Measurements from ENCODE around the gene MAB21L4.

Gene MAB21L4

DNA sequence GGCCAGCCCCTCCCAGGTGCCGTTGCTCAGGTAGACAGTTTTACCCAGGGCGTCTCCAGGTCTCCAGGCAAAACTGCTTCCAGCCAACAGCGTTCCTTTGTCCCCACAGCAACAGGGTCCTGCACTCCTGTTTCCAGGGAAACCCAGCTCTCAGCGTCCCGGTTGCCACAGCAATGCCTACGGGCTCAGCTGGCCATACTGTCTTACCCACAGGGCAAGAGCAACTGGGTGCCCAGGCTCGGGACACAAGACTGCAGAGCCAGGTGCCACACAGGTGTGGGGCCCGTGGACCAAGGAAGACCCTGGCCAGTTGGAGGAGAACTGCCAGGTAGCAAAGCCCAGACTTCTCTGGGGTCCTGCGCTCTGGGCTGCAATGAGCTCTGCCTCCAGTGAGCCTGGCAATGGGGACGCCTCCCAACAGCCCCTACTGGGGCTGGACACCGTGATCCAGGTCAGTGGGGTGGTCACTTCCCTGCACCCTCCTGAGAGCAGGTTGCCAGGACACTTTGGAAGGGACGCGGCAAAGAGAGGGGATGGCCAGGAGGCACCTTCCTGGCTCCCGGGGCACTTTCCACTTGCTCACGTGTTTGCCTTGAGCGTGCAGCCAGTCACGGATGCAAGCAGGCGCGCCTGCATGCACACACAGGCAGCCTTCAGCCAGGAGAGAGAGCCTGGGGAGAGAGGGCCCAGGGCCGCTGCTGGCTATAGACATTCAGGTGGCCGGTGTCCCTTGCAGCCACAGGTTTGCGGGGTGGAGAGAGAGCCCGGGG lies 10.4 kb upstream of the MAB21L4 start, which contains the start of gene CROCC2:
Gene CROCC2, plus strand, starts transcription at position 196 of the 770 bp plus-strand sequence. Its CDS starts 178 bp downstream, at position 374.
- H3K27ac ChIP-seq (ENCODE audit: low read depth, low read length) = no peak within 1 kb of the TSS
- no peaks in the 10 kb centered on the region for H3K9me3 ChIP-seq (ENCODE audit: control insufficient read depth, insufficient read depth, low read depth, low read length)
- H3K4me3 ChIP-seq (ENCODE audit: low read depth, low read length) = no peak within 1 kb of the TSS
- H3K4me1 ChIP-seq (ENCODE audit: control insufficient read depth, insufficient read depth, low read length) = no peaks in the 10 kb centered on the region
- H3K9ac ChIP-seq (ENCODE audit: low read length) = no peak within 1 kb of the TSS
- H3K27me3 ChIP-seq (ENCODE audit: control insufficient read depth, insufficient read depth, low read length) = peaks cover 20% of the 10 kb centered on the region; the same call in 1 of the 2 replicates
- no peaks in the 10 kb centered on the region for H3K36me3 ChIP-seq (ENCODE audit: control insufficient read depth, insufficient read depth, low read length)

DNA sequence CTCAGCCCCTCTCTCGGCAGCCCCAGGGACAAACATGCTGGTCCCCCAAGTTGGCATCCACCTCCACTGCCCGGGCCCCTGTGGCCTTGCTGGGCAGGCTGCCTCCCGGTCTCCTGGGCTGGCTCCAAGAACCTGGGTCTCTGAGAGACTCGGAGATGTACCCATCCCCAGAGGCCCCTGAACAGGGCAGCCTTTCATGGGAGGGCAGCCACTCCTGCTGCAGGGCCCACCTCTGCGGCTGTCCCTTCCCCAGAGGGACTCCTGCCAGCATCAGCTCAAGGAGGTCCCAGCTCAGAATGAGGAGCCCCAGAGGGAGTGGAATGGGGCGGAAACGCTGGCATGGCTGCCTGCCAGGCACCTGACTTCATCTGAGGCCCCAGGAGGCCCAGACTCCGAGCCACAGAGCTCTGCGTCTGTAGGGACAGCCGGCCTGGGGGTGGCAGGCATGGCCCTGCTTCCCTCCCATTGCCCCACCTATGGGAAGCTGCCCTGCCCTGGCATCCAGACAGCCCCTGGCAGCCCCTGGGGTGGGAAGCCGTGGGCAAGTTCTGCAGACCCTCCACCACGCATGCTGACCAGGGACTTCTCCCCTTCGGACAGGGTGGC lies 9.3 kb upstream of the MAB21L4 start:
- H3K4me3 ChIP-seq (ENCODE audit: low read depth, low read length) = no peak overlapping the region
- H3K9ac ChIP-seq (ENCODE audit: low read length) = no peak overlapping the region
- H3K27me3 ChIP-seq (ENCODE audit: control insufficient read depth, insufficient read depth, low read length) = peaks cover 20% of the 10 kb centered on the region; the same call in 1 of the 2 replicates
- no peaks in the 10 kb centered on the region for H3K4me1 ChIP-seq (ENCODE audit: control insufficient read depth, insufficient read depth, low read length)
- no peaks in the 10 kb centered on the region for H3K36me3 ChIP-seq (ENCODE audit: control insufficient read depth, insufficient read depth, low read length)
- 0 out of 2 replicates have a peak, but pooled peaks cover 5% of the 10 kb centered on the region for H3K9me3 ChIP-seq (ENCODE audit: control insufficient read depth, insufficient read depth, low read depth, low read length)
- H3K27ac ChIP-seq (ENCODE audit: low read depth, low read length) = no peak overlapping the region

DNA sequence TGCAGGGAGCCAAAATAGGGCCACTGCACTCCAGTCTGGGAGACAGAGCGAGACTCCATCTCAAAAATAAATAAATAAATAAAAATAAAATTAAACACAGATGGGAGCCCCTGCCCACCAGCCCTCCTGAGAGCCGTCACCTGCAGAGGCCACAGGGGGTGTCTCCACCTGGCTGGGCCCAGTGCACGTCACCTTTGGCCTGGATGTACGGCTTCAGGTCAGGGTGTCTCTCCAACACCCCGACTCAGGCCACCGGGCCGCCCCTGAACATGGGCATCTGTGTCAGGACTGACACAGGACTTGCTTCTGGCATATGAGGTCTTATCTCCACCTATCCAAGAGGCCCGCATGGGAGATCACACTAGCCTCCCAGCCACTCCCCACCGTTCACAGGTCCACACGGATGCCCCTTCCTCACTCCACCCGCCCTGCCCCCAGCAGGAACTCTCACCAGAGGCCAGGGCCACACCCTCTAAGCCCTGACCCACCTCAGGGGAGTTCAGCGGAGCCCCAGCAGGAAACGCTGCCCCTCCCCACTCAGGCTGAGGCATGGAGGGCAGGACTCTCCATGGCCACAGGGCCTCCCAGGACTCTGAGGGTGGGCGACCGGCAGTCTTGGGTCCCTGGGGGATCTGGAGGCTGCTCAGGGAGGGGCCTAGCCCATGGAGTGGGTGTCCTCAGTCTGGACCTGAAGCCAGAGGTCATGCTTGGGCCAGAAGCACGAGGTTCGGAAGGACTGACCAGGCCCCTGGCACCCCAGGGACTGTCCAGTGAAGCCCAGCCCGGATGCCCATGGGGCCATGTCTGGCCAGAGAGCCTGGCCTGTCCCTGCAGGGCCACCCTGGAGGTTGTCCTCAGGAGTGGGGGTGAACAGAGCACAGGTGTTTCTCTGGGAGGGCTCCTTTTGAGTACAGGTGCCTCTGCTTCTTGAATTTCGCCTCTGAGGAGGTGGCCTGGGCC lies 8.5 kb upstream of the MAB21L4 start:
- Histone ChIP-seq H3K36me3 (ENCODE audit: control insufficient read depth, insufficient read depth, low read length) (no peaks in the 10 kb centered on the region), H3K4me3 (ENCODE audit: low read depth, low read length) (no peak overlapping the region), H3K27me3 (ENCODE audit: control insufficient read depth, insufficient read depth, low read length) (peaks cover 20% of the 10 kb centered on the region; the same call in 1 of the 2 replicates), H3K4me1 (ENCODE audit: control insufficient read depth, insufficient read depth, low read length) (no peaks in the 10 kb centered on the region), H3K9ac (ENCODE audit: low read length) (no peak overlapping the region), H3K9me3 (ENCODE audit: control insufficient read depth, insufficient read depth, low read depth, low read length) (0 out of 2 replicates have a peak, but pooled peaks cover 5% of the 10 kb centered on the region), H3K27ac (ENCODE audit: low read depth, low read length) (no peak overlapping the region)

DNA sequence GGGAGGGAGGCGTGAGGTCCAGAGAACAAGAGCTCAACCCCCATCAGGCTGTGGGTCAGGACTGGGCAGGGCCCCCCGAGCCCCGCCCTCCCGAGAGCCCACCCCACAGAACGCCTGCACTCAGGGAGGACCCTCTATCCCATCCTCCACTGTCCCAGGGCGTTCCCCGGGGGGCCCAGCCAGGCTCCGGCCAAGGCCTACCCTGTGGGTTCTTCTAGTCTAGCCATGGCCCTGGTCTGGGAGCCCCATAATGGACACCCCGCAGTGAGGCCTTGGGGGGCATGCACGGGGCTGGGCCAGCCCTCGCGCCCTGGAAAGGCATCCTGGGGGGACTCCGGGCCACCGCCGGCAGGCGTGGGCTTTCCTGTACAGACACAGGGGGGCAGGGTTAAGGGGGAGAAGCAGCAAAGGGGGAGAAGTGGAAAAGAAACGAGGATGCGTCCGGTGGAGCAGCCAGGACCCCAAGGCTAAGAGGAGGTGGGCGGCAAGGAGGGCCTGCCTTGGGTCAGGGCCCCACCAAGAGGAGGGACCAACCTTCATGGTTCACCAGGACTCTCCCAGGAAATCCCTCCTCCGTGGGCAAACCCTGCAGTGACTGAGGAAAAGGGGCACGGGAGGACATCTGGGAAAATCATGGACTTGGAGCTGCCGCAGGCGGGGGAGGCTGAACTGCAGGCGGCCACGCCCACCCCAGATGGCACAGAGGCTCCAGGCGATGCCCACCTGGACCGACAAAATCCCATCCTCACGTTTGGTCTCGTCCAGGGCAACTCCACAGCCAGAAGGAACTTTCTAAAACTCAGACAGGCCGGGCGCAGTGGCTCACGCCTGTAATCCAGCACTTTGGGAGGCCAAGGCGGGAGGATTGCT lies 7.5 kb upstream of the MAB21L4 start:
- Histone ChIP-seq H3K4me3 (ENCODE audit: low read depth, low read length) (no peak overlapping the region), H3K9me3 (ENCODE audit: control insufficient read depth, insufficient read depth, low read depth, low read length) (0 out of 2 replicates have a peak, but pooled peaks cover 5% of the 10 kb centered on the region), H3K27ac (ENCODE audit: low read depth, low read length) (no peak overlapping the region), H3K4me1 (ENCODE audit: control insufficient read depth, insufficient read depth, low read length) (no peaks in the 10 kb centered on the region), H3K9ac (ENCODE audit: low read length) (peak overlapping the region; percentile 61), H3K36me3 (ENCODE audit: control insufficient read depth, insufficient read depth, low read length) (no peaks in the 10 kb centered on the region), H3K27me3 (ENCODE audit: control insufficient read depth, insufficient read depth, low read length) (peaks cover 16% of the 10 kb centered on the region; the same call in 1 of the 2 replicates)

DNA sequence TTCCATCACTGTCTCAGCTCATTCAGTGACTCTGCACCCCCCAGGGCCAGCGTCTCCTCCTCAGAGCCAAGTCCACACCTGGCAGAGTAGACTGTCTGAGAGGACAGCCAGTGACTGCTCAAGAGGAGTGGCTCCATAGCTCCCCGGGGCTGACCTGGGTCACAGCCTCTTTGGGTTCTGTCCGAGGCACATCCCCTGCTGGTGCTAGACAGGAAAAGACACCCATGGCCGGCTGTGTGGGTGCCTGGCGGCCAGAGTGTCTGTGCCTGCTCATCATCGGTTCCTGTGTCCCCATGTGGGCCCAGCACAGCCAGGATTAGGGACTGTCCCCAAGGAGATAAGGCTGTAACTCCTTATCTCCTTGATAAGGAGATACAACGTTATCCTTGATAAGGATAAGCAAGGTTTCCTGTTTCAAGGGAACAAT lies 6.7 kb upstream of the MAB21L4 start:
- H3K9me3 ChIP-seq (ENCODE audit: control insufficient read depth, insufficient read depth, low read depth, low read length) = 0 out of 2 replicates have a peak, but pooled peaks cover 5% of the 10 kb centered on the region
- peak overlapping the region; percentile 61 for H3K9ac ChIP-seq (ENCODE audit: low read length)
- no peak overlapping the region for H3K4me3 ChIP-seq (ENCODE audit: low read depth, low read length)
- H3K36me3 ChIP-seq (ENCODE audit: control insufficient read depth, insufficient read depth, low read length) = no peaks in the 10 kb centered on the region
- H3K27ac ChIP-seq (ENCODE audit: low read depth, low read length) = no peak overlapping the region
- H3K4me1 ChIP-seq (ENCODE audit: control insufficient read depth, insufficient read depth, low read length) = no peaks in the 10 kb centered on the region
- H3K27me3 ChIP-seq (ENCODE audit: control insufficient read depth, insufficient read depth, low read length) = peaks cover 16% of the 10 kb centered on the region; the same call in 1 of the 2 replicates

DNA sequence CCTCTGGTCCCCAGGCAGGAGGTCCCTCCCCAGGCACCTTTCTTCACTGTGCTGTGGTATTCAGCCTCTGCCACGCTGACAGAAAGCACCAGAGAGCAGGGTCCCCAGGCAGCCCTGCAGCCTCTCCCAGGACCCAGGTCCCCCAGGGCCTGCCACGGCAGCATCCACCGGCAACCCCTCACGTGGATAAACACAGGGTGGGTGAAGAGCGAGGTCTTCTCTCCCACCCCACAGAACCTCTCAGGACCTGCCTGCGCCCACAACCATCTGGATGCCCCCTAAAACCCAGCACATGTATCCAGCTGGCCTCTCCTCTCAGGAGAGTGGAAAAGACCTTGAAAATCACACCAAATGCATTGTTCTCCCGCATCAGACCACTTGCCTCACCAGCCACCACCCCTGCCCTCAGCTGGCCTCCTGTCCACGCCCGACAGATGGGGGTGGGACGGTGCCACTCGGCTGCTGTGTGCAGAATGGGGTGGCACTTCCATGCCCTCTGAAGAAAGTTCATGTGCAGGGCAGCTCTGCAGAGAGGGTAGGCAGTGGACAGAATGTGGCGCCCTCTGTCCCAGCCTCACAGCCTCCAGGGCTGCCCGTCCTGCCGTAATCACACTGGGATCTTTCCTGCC lies 6.1 kb upstream of the MAB21L4 start:
- Histone ChIP-seq H3K9ac (ENCODE audit: low read length) (no peak overlapping the region), H3K27me3 (ENCODE audit: control insufficient read depth, insufficient read depth, low read length) (peaks cover 13% of the 10 kb centered on the region; the same call in 1 of the 2 replicates), H3K4me3 (ENCODE audit: low read depth, low read length) (no peak overlapping the region), H3K4me1 (ENCODE audit: control insufficient read depth, insufficient read depth, low read length) (peaks cover 3% of the 10 kb centered on the region), H3K36me3 (ENCODE audit: control insufficient read depth, insufficient read depth, low read length) (no peaks in the 10 kb centered on the region), H3K9me3 (ENCODE audit: control insufficient read depth, insufficient read depth, low read depth, low read length) (0 out of 2 replicates have a peak, but pooled peaks cover 5% of the 10 kb centered on the region), H3K27ac (ENCODE audit: low read depth, low read length) (no peak overlapping the region)

DNA sequence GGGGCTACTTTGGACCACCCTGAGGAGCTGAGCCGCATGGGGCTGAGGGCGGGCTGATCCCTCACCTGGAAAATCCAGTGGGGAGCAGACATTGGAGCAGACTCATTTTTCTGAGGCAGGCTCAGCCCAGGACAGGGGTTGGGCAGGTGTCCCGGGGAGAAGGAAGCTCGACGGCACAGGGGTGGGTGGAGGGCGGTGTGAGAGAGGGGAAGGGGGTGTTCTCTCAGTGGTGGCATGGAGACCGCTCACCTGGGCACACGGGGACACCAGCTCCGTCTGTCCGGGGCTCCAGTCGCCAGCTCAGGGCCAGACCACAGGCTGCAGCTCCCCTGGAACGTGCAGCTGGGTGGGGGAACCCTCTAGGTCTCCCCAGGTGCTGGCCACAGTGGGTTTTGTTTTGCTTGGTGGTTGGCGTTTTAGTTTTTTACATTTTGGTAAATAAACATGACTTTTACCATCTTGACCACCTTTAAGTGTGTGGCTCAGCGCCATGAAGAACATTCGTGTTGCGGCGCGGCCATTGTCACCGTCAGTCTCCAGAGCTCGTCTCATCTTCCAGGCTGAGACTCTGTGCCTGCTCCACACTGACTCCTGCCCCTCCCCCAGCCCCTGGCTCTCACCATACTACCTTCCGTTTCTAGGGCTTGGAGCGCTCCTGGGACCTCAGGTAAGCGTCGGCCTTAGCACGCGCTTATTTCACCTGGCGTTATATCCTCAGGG lies 4.3 kb upstream of the MAB21L4 start:
- Histone ChIP-seq H3K36me3 (ENCODE audit: control insufficient read depth, insufficient read depth, low read length) (no peaks in the 10 kb centered on the region), H3K9me3 (ENCODE audit: control insufficient read depth, insufficient read depth, low read depth, low read length) (0 out of 2 replicates have a peak, but pooled peaks cover 5% of the 10 kb centered on the region), H3K4me1 (ENCODE audit: control insufficient read depth, insufficient read depth, low read length) (peaks cover 7% of the 10 kb centered on the region), H3K9ac (ENCODE audit: low read length) (no peak overlapping the region), H3K27me3 (ENCODE audit: control insufficient read depth, insufficient read depth, low read length) (no peaks in the 10 kb centered on the region; the same call in 1 of the 2 replicates), H3K27ac (ENCODE audit: low read depth, low read length) (no peak overlapping the region), H3K4me3 (ENCODE audit: low read depth, low read length) (no peak overlapping the region)

DNA sequence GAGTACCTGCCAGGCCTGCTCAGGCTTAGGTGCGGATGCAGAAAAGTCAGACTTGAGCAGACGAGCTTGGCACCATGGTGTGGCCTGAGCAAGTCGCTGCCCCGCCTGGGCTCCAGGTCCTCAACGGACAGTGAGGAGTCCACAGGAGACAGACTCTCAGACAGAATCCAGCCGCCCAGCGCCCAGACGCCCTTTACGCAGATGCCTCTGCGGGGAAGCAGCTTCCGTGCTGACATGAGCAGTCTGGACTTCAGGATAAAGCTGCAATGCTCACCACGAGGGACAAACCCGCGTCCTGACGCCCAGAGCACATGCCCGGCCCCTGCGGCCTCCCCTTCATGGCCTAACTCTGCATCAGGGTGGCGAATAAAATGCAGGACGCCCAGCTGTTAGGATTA lies 3.5 kb upstream of the MAB21L4 start:
- Histone ChIP-seq H3K4me3 (ENCODE audit: low read depth, low read length) (no peak overlapping the region), H3K27ac (ENCODE audit: low read depth, low read length) (no peak overlapping the region), H3K36me3 (ENCODE audit: control insufficient read depth, insufficient read depth, low read length) (no peaks in the 10 kb centered on the region), H3K4me1 (ENCODE audit: control insufficient read depth, insufficient read depth, low read length) (peaks cover 7% of the 10 kb centered on the region), H3K9ac (ENCODE audit: low read length) (no peak overlapping the region), H3K27me3 (ENCODE audit: control insufficient read depth, insufficient read depth, low read length) (no peaks in the 10 kb centered on the region), H3K9me3 (ENCODE audit: control insufficient read depth, insufficient read depth, low read depth, low read length) (0 out of 2 replicates have a peak, but pooled peaks cover 5% of the 10 kb centered on the region)

DNA sequence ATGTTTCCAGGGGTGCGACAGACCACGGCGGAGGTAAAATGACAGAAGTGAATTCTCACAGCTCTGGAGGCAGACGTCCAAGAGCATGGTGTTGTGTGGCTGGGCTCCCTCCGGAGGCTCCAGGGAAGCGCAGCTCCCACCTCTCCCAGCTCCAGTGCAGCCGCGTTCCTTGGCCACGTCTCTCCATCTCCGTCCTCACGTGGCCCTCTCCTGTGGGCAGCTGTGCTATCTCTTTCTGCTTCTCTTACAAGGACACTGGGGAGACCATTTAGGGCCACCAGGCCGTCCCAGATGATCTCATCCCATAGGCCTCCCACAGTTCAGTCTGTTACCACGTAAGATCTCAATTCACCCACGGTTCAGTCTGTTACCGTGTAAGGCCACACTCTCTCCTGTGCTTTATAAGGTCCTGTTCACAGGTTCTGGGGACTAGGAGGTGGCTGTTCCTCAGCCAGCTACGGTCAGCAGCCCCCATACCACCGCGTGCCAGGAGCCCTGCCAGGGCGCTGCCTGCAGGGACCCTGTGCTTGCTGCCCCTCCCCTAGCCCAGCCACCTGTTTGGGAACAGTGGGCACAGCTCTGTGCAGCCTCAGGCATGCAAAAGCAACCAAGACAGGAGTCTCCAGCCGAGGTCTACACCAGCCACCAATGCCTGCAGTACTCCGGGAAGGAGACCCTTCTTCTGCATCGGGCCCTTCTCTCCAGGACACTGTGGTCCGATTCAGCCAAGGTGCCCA lies 2.9 kb upstream of the MAB21L4 start:
- no peak overlapping the region for H3K9ac ChIP-seq (ENCODE audit: low read length)
- 0 out of 2 replicates have a peak, but pooled peaks cover 5% of the 10 kb centered on the region for H3K9me3 ChIP-seq (ENCODE audit: control insufficient read depth, insufficient read depth, low read depth, low read length)
- no peaks in the 10 kb centered on the region for H3K27me3 ChIP-seq (ENCODE audit: control insufficient read depth, insufficient read depth, low read length)
- no peaks in the 10 kb centered on the region for H3K36me3 ChIP-seq (ENCODE audit: control insufficient read depth, insufficient read depth, low read length)
- no peak overlapping the region for H3K27ac ChIP-seq (ENCODE audit: low read depth, low read length)
- H3K4me3 ChIP-seq (ENCODE audit: low read depth, low read length) = no peak overlapping the region
- peaks cover 11% of the 10 kb centered on the region for H3K4me1 ChIP-seq (ENCODE audit: control insufficient read depth, insufficient read depth, low read length)

Measured in HUES6 (cell line).